NCI-H128 (cell line): ENCODE results near the gene CD300LD.

ENCODE experiments used
- DNase-seq: peaks from one replicate; lab custom pipeline; 2025; ENCODE audit not compliant: unreplicated experiment; lab: John Stamatoyannopoulos, UW

CD300LD gene

DNA sequence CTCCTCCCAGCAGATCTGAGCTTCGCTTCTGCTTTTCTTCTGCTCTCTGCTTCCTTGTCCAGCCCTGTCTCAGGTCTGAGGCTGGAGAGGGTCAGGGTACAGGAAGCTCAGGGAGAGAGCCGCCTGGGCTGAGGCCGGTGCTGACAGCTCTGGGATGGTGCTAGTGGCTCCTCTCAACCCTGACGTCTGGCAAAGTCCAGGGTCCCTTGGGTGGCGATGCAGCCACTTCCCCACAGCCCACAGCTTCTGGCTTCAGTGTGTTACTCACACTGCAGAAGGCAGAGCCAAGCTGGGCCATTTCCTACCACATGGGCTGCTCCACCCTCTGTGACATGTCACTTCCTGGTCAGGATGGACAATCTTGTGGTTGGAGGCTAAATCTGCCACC lies 46.2 kb downstream of the CD300LD start, which contains the start of gene CD300C:
Gene CD300C, minus strand, starts transcription at position 273 of the 388 bp plus-strand sequence. CDS start 333 bp downstream, outside the sequence.
- DNase-seq = no peak

DNA sequence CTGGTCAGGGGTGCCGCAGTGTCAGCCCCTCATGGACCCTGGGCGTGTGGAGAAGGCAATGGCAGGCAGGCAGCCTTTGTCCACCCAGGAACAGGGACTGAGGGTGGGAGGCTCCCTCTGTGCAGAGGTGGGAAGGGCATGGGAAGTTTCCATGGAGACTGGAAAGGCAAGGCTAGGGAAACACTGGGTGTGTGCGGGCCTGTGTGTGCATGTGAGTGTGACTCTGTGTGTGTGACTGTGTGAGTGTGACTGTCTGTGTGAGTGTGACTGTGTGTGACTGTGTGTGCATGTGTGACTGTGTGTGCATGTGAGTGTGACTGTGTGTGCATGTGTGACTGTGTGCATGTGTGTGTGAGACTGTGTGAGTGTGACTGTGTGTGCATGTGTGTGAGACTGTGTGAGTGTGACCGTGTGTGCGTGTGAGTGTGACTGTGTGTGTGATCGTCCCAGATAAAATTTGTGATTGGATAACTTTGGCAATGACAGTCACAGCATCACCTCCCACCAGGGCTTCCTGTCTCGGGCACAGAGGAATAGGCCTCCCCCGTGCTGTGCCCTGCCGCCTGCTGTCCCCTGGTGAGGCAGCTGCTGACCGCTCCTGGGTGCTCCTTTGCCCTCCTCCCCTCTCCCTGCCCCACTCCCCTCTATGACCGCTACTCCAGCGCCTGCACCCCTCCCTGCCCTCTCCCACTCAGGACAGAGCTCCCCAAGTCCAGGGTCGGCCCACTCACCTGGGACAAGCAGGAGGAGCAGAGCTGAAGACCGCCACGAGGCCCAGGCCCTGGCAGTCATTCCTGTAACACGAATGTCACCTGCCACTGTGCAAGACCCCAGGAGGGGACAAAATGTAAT lies 46.9 kb downstream of the CD300LD start:
- DNase-seq = no peak

DNA sequence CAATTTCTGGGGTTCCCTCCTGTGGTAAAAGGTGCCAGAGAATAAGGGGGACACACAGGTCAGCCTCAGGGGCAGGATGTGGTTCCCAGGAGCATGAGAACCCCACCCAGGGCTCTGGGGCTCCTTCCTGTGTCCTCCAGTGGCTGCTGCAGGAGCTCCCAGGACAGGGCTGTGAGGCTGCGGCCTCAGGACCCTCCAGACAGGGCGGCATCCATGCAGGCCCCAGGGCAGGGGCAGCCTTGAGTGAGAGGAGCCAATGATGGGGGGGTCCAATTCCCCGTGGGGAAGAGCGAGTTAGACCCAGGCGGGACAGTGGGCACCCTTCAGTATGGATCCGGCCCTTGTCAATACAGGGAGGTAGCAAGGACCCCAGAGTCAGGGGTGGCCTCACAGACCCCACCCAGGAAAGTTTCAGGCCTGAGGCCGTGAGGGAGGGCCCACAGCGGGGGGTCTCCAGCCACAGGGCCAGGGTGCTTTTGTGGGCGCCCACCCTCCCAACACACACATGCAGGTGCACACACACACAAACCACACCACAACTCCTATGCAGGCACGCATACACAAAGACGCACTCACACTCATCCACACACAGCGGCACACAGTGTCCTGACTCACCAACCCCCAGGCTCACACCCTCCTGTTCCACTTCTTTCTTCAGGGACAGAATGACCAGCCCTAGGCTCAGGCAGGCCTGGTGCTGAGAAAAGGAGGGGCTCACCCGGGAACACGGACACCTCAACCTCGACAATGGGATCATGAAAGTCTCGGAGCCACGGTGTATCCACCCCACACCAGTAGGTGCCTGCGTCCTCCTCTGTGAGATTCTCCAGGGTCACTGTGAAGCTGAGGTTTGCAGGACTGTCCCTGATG lies 48.0 kb downstream of the CD300LD start:
- DNase-seq = no peak

DNA sequence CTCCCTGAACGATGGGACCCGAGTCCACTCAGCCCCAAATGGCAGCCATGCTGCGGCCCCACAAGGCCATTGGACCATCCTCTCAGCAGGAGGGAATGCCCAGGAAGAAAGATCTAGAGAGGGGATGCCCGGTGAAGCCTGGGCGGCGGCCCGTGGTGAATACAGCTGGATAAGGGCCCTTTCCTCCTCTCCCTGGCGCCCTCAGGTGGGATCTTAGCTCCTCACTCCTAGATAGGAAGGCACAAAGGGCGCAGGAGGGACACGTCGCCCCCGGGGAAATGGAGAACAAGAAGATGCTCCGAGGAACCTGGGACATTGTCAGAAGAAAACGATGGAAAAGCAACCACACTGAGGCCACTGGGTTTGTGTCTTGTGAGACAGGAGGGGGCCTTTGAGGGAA lies 48.7 kb downstream of the CD300LD start:
- DNase-seq = no peak

DNA sequence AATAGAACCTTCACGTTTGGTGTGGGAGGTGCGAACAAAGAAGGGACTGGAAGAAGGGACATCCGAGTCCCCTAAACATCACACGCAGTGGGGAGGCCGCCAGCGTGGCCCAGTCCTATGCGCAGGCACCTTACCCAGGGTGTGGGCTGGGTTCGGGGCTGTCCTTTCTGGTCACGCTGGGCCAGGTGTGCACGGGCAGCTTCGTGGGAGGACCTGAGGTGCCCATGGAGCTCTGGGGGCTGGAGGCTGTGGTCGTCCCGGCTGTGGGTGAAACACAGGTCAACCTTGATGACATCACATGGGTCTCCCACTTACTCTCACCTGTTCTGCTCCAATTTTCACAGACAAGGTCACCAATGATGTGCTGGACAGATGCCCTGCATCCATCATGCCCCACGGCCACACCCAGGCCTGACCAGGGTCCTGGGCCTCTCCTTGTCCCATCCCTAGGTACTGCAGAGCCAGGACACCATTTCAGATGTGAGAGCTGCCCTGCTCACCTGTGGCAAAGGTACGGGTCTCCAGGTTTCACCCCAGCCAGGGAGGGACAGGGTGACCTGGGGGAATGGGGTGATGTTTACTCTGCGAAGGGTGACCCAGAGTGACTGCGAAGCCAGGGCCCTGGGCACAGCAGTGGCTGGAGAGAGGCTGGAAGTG lies 49.2 kb downstream of the CD300LD start:
- no peak for DNase-seq

DNA sequence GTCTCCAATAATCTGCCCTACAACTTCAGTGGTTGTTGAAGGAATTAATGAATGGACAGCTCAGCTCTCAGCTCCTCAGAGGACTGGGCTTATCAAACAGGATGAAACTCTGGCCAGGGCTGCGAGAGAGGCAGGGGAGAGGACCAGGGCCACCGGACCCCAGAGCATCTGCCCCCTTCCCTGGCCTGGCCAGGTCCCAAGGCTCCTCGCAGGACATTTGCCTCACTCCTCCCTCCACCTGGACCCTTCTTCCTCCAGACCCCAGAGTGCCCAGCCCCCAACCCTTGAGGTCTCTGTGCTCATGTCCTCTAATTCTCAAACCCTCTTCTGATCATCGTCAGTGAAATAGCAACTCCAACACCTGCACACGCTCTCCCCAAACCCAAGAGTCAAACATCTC lies 49.9 kb downstream of the CD300LD start:
- no peak for DNase-seq

DNA sequence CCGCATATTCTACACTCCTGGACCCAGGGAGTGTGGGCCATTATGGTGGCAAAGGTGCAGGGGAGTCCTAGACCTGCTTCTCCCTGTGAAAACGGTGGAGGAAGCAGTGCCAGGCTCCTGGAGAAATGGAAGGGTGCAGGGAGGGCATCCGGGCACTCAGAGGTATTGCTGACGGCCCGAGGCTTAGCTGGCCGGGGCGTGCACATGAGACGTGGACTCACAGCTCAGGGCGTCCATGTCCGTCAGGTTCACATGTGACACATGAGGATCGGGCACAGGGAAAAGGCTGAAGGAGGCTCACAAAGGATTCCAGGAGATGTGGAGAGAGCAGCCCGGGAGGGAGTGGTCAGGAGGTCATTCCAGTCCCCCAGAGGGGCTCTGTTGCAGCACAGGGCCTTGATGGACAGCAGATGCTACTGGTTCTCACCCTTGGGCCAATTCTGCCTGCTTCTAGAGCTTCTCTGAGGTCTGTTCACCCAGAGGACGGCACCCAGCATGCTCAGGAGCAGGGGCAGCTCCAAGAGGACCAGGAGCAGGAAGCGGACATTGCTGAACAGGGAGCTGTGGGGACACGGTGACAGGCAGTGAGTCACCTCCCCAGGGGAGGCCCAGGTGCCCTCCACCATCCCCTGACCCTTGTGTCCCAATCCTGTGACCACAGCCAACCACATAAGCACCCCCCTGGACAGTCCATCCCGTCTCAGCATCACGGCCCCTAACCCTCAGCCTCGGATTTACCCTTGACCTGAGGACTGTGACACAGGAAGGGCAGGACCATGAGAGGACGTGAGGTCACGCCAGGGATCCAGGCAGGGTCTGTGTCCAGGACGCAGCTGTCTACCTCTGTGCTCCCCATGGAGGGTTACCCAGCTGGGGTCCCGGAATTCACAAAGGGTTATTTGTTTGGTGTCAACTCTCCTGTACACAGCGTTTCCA lies 50.6 kb downstream of the CD300LD start:
- no peak for DNase-seq

DNA sequence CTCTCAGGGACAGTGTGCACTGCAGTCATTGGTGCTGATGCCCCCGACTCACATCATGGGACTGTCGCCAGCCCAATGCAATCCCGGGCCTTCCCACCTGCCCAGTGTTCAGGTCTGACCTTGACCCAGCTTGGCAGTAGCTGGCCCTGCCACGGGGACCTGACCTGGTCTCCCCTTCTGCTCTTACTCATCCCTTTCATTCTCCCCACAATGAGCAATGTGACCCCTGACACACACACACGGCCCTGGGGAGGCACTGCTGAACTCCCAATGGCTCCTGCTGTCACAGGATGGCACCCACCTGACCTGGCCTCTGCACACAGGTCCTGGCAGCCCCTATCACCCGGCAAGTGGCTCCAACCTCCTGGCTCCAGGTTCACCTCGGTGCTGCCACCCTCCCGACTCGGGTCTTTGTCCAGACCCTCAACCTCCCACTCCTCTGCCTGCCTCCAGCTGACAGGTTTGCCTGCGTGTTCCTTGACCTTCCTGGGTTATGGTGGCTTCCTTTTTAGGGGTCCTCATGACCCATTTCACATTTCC lies 52.7 kb downstream of the CD300LD start:
- DNase-seq = no peak

DNA sequence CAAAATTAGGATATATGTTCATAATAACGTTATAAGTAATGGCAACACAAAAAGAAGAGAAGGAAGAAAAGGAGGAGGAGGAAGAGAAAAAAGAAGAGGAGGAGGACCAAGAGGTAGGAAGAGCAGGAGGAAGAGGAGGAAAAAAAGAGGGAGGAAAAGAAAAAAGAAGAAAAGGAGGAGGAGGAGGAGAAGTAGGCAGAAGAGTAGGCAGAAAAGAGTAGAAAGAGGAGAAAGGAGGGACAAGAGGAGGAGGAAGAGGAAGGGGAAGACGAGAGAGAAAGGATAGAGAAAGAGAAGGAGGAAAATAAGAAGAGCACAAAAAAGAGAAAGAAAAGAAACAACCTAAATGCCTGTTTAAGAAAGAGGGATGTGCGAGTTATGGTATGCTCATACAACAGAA lies 55.2 kb downstream of the CD300LD start:
- DNase-seq = no peak

DNA sequence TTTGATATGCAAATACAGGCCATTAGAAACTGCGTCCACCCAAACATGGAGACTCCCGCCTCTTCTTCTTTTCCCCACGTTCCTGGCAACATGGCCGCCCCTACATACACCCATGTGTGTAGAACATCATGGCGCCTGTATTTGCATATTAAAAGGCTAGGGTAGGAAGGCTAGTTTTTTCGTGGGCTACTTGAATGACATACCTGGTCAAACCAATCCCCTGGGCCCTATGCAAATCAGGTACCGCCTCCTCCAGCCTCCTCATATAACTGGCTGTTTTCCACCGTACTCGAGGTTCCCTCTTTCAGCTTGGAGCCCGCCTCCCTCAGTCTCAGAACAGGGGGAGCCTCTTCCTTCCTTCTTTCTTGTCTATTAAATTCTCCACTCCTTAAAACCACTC lies 60.0 kb downstream of the CD300LD start:
- no peak for DNase-seq

DNA sequence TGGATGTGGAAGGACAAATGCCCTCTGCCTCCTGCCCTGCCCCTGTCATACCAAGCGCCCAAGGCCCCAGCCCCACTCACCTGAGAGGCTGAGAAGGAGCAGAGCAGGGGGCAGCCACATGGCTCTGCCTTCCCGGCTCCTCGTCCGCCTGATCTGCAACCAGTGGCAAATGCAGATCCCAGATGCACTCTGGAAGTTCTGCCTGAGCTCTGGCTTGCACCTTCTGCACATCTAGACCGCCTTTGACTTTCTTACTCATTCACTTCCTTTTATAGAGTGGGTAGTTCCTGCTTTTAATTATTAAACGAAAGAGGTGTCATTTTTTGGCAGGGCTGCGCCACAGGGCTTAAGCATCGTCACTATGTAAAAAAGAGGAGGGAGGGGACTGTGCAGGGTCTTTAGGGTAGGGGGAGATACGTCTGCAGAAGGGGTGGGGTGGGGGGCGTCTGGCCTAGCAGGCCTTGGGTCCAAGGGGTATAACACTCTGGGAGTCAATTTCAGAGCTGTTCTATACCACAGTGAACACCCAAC lies 60.8 kb downstream of the CD300LD start, which contains the start of gene CD300LB:
Gene CD300LB, minus strand, starts transcription at position 245 of the 531 bp plus-strand sequence. Its CDS starts 125 bp downstream, at position 120.
- no peak for DNase-seq

DNA sequence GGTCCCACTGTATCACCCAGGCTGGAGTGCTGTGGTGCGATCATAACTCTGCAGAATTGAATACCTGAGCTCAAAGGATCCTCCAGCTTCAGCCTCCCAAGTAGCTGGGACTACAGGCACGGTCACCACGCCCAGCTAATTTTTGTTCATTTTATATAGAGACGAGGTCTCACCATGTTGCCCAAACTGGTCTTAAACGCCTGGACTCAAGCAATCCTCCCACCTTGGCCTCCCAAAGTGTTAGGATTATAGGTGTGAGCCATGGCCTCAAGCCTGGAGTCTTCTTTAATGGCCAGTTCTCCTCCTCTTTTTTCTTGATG lies 61.3 kb downstream of the CD300LD start:
- no peak for DNase-seq
